GM12878 (cell line): Measurements from ENCODE around the gene RAC3.

Source experiments
- ETV6 ChIP-seq, 2 experiments: fragments of 450-650 bp in 1 of 2; IDR thresholded peaks in 1 of 2; conservative IDR thresholded peaks in 1 of 2; 2 replicates each; pipeline ENCODE4 v1.6.1; 2014; ENCODE audit warnings: antibody characterized with exemption in 1 of 2, borderline replicate concordance in 1 of 2, low read depth in 1 of 2, mild to moderate bottlenecking in 1 of 2, moderate library complexity in 1 of 2
- EZH2 ChIP-seq: IDR thresholded peaks from 2 replicates; pipeline ENCODE4 v1.6.1; 2012; ENCODE audit warnings: low read depth, mild to moderate bottlenecking, control low read depth, inconsistent platforms, low read length, borderline replicate concordance; ENCODE audit not compliant: control insufficient read depth
- FOS ChIP-seq: IDR thresholded peaks from 3 replicates; pipeline ENCODE4 v1.6.1; 2011; ENCODE audit warnings: borderline replicate concordance; ENCODE audit not compliant: insufficient read length; ENCODE audit errors: extremely low read depth
- GABPA ChIP-seq: IDR thresholded peaks from 2 replicates; pipeline ENCODE4 v1.6.1; 2014; ENCODE audit warnings: antibody characterized with exemption, low read depth, mild to moderate bottlenecking, inconsistent platforms
- RFX5 ChIP-seq: IDR thresholded peaks from 2 replicates; pipeline ENCODE4 v1.6.1; 2011; ENCODE audit warnings: low read depth, low read length, improper control_type of control experiment
- TF ChIP-seq, protein P1 (sequence below): fragments of 450-650 bp; IDR thresholded peaks from 2 replicates; pipeline ENCODE4 v1.6.1; 2017; ENCODE audit warnings: mild to moderate bottlenecking
- TF ChIP-seq, protein P2 (sequence below), 3 experiments: IDR thresholded peaks in 2 of 3; conservative IDR thresholded peaks in 1 of 3; 2 replicates each; pipeline ENCODE4 v1.5.1; 2011; ENCODE audit warnings: low read depth in 3 of 3, low read length in 3 of 3, mild to moderate bottlenecking in 3 of 3, control low read depth in 2 of 3, moderate library complexity in 2 of 3, inconsistent platforms in 1 of 3, mixed read lengths in 1 of 3; ENCODE audit not compliant: control insufficient read depth in 2 of 3, insufficient read depth in 1 of 3; ENCODE audit errors: extremely low read depth in 1 of 3
- TF ChIP-seq, protein P3 (sequence below): fragments of 450-650 bp; formaldehyde crosslinking; IDR thresholded peaks from 2 replicates; pipeline ENCODE4 v1.4.0; 2020; ENCODE audit warnings: mild to moderate bottlenecking, moderate library complexity
- TF ChIP-seq, protein P4 (sequence below): IDR thresholded peaks from 2 replicates; pipeline ENCODE4 v1.6.1; 2011; ENCODE audit warnings: mild to moderate bottlenecking, low read depth, low read length, moderate library complexity; ENCODE audit not compliant: insufficient replicate concordance

DNA sequence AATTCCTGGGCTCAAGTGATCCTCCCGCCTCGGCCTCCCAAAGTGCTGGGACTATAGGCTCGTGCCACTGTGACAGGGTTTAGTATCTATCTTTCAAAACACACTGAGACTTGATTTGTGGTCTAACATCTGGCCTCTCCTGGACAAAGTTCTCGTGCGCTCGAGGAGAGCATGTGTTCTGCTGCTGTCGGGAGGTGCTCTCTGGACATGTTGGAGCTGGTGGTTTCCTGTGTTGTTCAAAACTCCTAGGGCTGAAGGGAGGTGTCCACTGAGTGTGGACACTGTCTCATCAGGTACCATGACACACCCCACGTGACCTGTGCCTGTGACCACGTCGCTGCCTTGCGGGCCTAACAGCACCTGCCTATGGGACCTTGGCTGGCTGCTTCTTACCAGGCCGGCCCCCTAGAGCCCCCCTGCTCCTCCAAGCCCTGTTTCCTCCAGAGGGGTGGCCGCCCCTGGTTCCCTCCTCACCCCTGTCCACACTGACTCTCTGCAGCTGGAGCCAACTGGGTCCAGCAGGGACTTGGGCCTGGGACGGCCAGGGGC, 14.5 kb downstream of the RAC3 start:
- no peak for TF ChIP-seq FOS
- no peak for TF ChIP-seq ETV6 (conservative IDR thresholded peaks at IDR 0.05 in 1 of 2, IDR thresholded peaks at IDR 0.05 in 1 of 2; ENCODE audit: borderline replicate concordance in 1 of 2, low read depth in 1 of 2)
- TF ChIP-seq, protein P1, sequence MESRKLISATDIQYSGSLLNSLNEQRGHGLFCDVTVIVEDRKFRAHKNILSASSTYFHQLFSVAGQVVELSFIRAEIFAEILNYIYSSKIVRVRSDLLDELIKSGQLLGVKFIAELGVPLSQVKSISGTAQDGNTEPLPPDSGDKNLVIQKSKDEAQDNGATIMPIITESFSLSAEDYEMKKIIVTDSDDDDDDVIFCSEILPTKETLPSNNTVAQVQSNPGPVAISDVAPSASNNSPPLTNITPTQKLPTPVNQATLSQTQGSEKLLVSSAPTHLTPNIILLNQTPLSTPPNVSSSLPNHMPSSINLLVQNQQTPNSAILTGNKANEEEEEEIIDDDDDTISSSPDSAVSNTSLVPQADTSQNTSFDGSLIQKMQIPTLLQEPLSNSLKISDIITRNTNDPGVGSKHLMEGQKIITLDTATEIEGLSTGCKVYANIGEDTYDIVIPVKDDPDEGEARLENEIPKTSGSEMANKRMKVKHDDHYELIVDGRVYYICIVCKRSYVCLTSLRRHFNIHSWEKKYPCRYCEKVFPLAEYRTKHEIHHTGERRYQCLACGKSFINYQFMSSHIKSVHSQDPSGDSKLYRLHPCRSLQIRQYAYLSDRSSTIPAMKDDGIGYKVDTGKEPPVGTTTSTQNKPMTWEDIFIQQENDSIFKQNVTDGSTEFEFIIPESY = no peak
- no peak for TF ChIP-seq RFX5
- TF ChIP-seq, protein P2, sequence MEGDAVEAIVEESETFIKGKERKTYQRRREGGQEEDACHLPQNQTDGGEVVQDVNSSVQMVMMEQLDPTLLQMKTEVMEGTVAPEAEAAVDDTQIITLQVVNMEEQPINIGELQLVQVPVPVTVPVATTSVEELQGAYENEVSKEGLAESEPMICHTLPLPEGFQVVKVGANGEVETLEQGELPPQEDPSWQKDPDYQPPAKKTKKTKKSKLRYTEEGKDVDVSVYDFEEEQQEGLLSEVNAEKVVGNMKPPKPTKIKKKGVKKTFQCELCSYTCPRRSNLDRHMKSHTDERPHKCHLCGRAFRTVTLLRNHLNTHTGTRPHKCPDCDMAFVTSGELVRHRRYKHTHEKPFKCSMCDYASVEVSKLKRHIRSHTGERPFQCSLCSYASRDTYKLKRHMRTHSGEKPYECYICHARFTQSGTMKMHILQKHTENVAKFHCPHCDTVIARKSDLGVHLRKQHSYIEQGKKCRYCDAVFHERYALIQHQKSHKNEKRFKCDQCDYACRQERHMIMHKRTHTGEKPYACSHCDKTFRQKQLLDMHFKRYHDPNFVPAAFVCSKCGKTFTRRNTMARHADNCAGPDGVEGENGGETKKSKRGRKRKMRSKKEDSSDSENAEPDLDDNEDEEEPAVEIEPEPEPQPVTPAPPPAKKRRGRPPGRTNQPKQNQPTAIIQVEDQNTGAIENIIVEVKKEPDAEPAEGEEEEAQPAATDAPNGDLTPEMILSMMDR (IDR thresholded peaks at IDR 0.05 in 2 of 3, conservative IDR thresholded peaks at IDR 0.05 in 1 of 3; ENCODE audit: control insufficient read depth in 2 of 3, extremely low read depth in 1 of 3, insufficient read depth in 1 of 3, low read depth in 3 of 3, low read length in 3 of 3) = no peak
- TF ChIP-seq, protein P3, sequence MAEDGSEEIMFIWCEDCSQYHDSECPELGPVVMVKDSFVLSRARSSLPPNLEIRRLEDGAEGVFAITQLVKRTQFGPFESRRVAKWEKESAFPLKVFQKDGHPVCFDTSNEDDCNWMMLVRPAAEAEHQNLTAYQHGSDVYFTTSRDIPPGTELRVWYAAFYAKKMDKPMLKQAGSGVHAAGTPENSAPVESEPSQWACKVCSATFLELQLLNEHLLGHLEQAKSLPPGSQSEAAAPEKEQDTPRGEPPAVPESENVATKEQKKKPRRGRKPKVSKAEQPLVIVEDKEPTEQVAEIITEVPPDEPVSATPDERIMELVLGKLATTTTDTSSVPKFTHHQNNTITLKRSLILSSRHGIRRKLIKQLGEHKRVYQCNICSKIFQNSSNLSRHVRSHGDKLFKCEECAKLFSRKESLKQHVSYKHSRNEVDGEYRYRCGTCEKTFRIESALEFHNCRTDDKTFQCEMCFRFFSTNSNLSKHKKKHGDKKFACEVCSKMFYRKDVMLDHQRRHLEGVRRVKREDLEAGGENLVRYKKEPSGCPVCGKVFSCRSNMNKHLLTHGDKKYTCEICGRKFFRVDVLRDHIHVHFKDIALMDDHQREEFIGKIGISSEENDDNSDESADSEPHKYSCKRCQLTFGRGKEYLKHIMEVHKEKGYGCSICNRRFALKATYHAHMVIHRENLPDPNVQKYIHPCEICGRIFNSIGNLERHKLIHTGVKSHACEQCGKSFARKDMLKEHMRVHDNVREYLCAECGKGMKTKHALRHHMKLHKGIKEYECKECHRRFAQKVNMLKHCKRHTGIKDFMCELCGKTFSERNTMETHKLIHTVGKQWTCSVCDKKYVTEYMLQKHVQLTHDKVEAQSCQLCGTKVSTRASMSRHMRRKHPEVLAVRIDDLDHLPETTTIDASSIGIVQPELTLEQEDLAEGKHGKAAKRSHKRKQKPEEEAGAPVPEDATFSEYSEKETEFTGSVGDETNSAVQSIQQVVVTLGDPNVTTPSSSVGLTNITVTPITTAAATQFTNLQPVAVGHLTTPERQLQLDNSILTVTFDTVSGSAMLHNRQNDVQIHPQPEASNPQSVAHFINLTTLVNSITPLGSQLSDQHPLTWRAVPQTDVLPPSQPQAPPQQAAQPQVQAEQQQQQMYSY (CRISPR knock-in tag) = no peak
- TF ChIP-seq, protein P4, sequence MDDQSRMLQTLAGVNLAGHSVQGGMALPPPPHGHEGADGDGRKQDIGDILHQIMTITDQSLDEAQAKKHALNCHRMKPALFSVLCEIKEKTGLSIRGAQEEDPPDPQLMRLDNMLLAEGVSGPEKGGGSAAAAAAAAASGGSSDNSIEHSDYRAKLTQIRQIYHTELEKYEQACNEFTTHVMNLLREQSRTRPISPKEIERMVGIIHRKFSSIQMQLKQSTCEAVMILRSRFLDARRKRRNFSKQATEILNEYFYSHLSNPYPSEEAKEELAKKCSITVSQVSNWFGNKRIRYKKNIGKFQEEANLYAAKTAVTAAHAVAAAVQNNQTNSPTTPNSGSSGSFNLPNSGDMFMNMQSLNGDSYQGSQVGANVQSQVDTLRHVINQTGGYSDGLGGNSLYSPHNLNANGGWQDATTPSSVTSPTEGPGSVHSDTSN = no peak
- TF ChIP-seq GABPA = no peak
- no peak for TF ChIP-seq EZH2
